ENCODE measurements around the gene POLD4. TPM values are rescaled to one million over a fixed set of nuclear protein-coding genes. Genes with fewer than 3 reads are reported as not detected.

POLD4 gene
- total RNA-seq, 2 donors from 2014 or later, result 145 to 148 TPM

GRCh38 chr11:67387069-67387468 lies 33.7 kb upstream of the POLD4 start:
- no peaks in the 10 kb centered on the region for H3K36me3 ChIP-seq
- TF ChIP-seq, protein P1, sequence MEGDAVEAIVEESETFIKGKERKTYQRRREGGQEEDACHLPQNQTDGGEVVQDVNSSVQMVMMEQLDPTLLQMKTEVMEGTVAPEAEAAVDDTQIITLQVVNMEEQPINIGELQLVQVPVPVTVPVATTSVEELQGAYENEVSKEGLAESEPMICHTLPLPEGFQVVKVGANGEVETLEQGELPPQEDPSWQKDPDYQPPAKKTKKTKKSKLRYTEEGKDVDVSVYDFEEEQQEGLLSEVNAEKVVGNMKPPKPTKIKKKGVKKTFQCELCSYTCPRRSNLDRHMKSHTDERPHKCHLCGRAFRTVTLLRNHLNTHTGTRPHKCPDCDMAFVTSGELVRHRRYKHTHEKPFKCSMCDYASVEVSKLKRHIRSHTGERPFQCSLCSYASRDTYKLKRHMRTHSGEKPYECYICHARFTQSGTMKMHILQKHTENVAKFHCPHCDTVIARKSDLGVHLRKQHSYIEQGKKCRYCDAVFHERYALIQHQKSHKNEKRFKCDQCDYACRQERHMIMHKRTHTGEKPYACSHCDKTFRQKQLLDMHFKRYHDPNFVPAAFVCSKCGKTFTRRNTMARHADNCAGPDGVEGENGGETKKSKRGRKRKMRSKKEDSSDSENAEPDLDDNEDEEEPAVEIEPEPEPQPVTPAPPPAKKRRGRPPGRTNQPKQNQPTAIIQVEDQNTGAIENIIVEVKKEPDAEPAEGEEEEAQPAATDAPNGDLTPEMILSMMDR (IDR thresholded peaks at IDR 0.05), result no peak
- H3K9me3 ChIP-seq, result no peaks in the 10 kb centered on the region
- peaks cover 3 to 30% of the 10 kb centered on the region in 2 donors for H3K4me1 ChIP-seq (ENCODE audit: control insufficient read depth in 1 of 2, low read depth in 2 of 2)
- H3K27ac ChIP-seq, result no peak overlapping the region
- no peaks in the 10 kb centered on the region for H3K27me3 ChIP-seq (replicated peaks; ENCODE audit: insufficient read depth)
- no peak overlapping the region for H3K4me3 ChIP-seq
- no peak for DNase-seq (ENCODE audit: low spot score)
- ATAC-seq (ENCODE audit: insufficient number of reproducible peaks, low FRiP score, low read depth), result no peak

DNA sequence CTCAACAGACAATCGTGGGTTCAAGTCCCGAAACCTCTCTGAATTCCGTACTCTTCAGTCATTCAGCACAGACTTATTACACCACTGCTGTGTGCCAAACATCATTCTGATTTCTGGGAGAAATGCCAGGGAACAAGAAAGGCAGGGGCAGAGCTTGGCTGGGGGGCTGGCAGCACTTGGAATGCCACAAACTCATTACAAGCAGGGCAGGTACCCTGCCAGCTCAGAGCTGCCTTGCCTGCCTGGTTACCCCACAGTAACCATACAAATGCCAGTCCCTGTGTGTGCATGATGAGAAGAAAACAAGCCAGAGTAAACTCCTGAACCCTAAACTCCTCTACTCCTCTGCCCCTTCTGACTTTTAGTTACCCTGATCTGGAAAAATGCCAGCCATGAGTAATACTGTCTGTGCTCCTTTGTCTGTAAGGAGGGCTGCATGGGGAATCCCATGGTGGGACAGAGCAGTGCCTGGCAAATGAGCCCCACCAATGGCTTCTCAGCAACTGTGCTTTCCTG lies 31.6 kb upstream of the POLD4 start:
- Histone ChIP-seq H3K4me1 (ENCODE audit: control insufficient read depth in 1 of 2, low read depth in 2 of 2) (peaks cover 0 to 15% of the 10 kb centered on the region in 2 donors), H3K4me3 (no peak overlapping the region), H3K36me3 (no peaks in the 10 kb centered on the region), H3K27ac (peak overlapping the region in 1 of 2 donors; percentile 5), H3K9me3 (no peaks in the 10 kb centered on the region), H3K27me3 (replicated peaks; ENCODE audit: insufficient read depth) (no peaks in the 10 kb centered on the region)
- ATAC-seq (ENCODE audit: insufficient number of reproducible peaks, low FRiP score, low read depth), result no peak
- DNase-seq (ENCODE audit: low spot score), result no peak
- TF ChIP-seq, protein P1 (IDR thresholded peaks at IDR 0.05), result no peak

DNA sequence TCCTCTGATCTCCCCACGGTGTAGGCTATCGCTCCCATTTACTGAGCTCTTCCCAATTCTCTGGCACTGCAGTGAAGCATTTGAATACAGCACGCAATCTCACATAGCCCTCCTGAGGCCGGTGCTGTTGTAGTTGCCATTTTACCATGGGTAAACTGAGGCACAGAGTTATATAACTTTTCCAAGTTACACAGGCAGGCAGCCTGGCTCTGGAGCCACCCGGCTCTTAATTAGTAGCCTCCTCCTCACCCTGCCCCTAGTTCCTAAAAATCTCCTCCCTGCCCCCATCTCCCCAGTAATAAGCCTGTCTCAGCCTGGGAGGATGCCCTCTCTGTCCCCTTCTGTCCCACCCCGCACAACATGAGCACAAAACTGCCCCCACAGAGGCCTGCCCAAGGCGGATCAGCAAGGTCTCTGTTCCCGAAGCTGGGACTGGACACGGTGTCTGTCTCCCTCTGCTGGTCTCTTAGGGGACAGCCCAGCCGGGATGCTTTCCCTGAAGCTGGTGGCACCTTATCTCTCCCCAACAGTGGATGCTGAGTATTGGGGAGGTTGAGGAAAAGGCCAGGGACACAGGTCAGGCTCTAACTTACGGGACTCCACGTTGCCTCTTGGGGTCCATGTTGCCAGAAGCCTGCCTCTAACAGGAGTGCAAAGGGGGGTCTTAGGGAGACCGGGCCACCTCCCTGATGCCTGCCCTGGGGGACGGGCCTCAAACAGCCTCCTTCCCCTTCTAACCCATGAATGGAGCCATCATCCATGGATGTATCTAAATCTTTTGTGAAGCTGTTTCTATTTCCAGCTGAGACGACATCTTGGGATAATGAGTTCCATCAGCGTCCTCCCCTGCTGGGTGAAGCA lies 29.2 kb upstream of the POLD4 start:
- Histone ChIP-seq H3K36me3 (no peaks in the 10 kb centered on the region), H3K27me3 (replicated peaks; ENCODE audit: insufficient read depth) (no peaks in the 10 kb centered on the region), H3K9me3 (no peaks in the 10 kb centered on the region), H3K4me1 (ENCODE audit: control insufficient read depth in 1 of 2, low read depth in 2 of 2) (peaks cover 0 to 15% of the 10 kb centered on the region in 2 donors), H3K4me3 (no peak overlapping the region), H3K27ac (no peak overlapping the region)
- DNase-seq (ENCODE audit: low spot score) (no peak), ATAC-seq (ENCODE audit: insufficient number of reproducible peaks, low FRiP score, low read depth) (no peak)
- TF ChIP-seq, protein P1 (IDR thresholded peaks at IDR 0.05), result peak; percentile 97

GRCh38 chr11:67381244-67381972 lies 28.1 kb upstream of the POLD4 start:
- no peak for DNase-seq (ENCODE audit: low spot score)
- Histone ChIP-seq H3K9me3 (no peaks in the 10 kb centered on the region), H3K4me3 (no peak overlapping the region), H3K4me1 (ENCODE audit: control insufficient read depth in 1 of 2, low read depth in 2 of 2) (peaks cover 0 to 15% of the 10 kb centered on the region in 2 donors), H3K27me3 (replicated peaks; ENCODE audit: insufficient read depth) (no peaks in the 10 kb centered on the region), H3K27ac (no peak overlapping the region), H3K36me3 (no peaks in the 10 kb centered on the region)
- TF ChIP-seq, protein P1 (IDR thresholded peaks at IDR 0.05), result no peak
- no peak for ATAC-seq (ENCODE audit: insufficient number of reproducible peaks, low FRiP score, low read depth)

All from thoracic aorta (tissue), 2 donors.